NT2/D1 (cell line): ENCODE data around the gene TJP1.
"Not testable (repeated sequence)": the region's sequence is repeated elsewhere in the genome, so short reads cannot be mapped to it uniquely, and the experiment has no call there.

ENCODE experiments used
- DNase-seq: peaks from one replicate; pipeline ENCODE4 v3.0.0-alpha.2; 2011; ENCODE audit warnings: low read depth, low spot score
- H3K27me3 ChIP-seq: 2 replicates; pipeline ENCODE4 v1.6.0; 2011; ENCODE audit warnings: mild to moderate bottlenecking; ENCODE audit not compliant: insufficient read length, insufficient read depth
- H3K36me3 ChIP-seq: 2 replicates; pipeline ENCODE4 v1.6.1; 2011; ENCODE audit warnings: mild to moderate bottlenecking, low read length, mixed read lengths; ENCODE audit not compliant: insufficient read depth, insufficient read length
- H3K4me1 ChIP-seq: 2 replicates; pipeline ENCODE4 v1.5.1; 2011; ENCODE audit not compliant: insufficient read depth, insufficient read length
- H3K4me3 ChIP-seq: 2 replicates; pipeline ENCODE4 v1.5.1; 2011; ENCODE audit warnings: low read depth; ENCODE audit not compliant: insufficient read length
- H3K9ac ChIP-seq: 2 replicates; pipeline ENCODE4 v1.6.0; 2011; ENCODE audit warnings: low read depth; ENCODE audit not compliant: insufficient read length
- H3K9me3 ChIP-seq: 2 replicates; pipeline ENCODE4 v1.5.1; 2011; ENCODE audit warnings: mild to moderate bottlenecking, low read length; ENCODE audit not compliant: insufficient read depth
- SUZ12 ChIP-seq: IDR thresholded peaks from 2 replicates; pipeline ENCODE4 v1.6.1; 2011; ENCODE audit not compliant: insufficient read length, insufficient read depth; ENCODE audit errors: extremely low read depth
- YY1 ChIP-seq: IDR thresholded peaks from 2 replicates; pipeline ENCODE4 v1.6.1; 2011; ENCODE audit not compliant: insufficient read length, insufficient read depth
- ZNF274 ChIP-seq: IDR thresholded peaks from 2 replicates; pipeline ENCODE4 v1.6.1; 2011; ENCODE audit warnings: mild to moderate bottlenecking, low read depth, low read length

Gene TJP1

GRCh38 chr15:29698030-29698701 lies 124.1 kb downstream of the TJP1 start:
- no peaks in the 10 kb centered on the region for H3K4me1 ChIP-seq
- no peak for TF ChIP-seq ZNF274
- TF ChIP-seq SUZ12, result no peak
- TF ChIP-seq YY1, result no peak
- DNase-seq, result no peak
- H3K4me3 ChIP-seq, result no peak overlapping the region
- H3K9me3 ChIP-seq, result no peaks in the 10 kb centered on the region
- peaks cover 26% of the 10 kb centered on the region for H3K36me3 ChIP-seq
- no peaks in the 10 kb centered on the region for H3K27me3 ChIP-seq
- H3K9ac ChIP-seq, result no peak overlapping the region

GRCh38 chr15:29696950-29697738 lies 125.1 kb downstream of the TJP1 start:
- Histone ChIP-seq H3K27me3 (no peaks in the 10 kb centered on the region), H3K4me3 (no peak overlapping the region), H3K9me3 (no peaks in the 10 kb centered on the region), H3K36me3 (peaks cover 17% of the 10 kb centered on the region), H3K9ac (no peak overlapping the region), H3K4me1 (no peaks in the 10 kb centered on the region)
- DNase-seq, result no peak
- TF ChIP-seq ZNF274 (no peak), SUZ12 (no peak), YY1 (no peak)

GRCh38 chr15:29696506-29696905 lies 125.8 kb downstream of the TJP1 start:
- not testable (repeated sequence) for DNase-seq, H3K9ac ChIP-seq, H3K4me1 ChIP-seq, H3K9me3 ChIP-seq, H3K4me3 ChIP-seq, H3K27me3 ChIP-seq
- H3K36me3 ChIP-seq, result peaks cover 14% of the 10 kb centered on the region

- no peak for TF ChIP-seq YY1
- no peak for TF ChIP-seq SUZ12
- no peak for TF ChIP-seq ZNF274
Observed at GRCh38 chr15:29695489-29696167, 126.6 kb downstream of the TJP1 start.

GRCh38 chr15:29693225-29693624 lies 129.0 kb downstream of the TJP1 start:
- DNase-seq, result no peak
- Histone ChIP-seq H3K4me1 (no peaks in the 10 kb centered on the region), H3K36me3 (no peaks in the 10 kb centered on the region), H3K9me3 (no peaks in the 10 kb centered on the region), H3K9ac (no peak overlapping the region), H3K4me3 (no peak overlapping the region), H3K27me3 (no peaks in the 10 kb centered on the region)
- TF ChIP-seq SUZ12, result no peak
- TF ChIP-seq ZNF274, result no peak
- no peak for TF ChIP-seq YY1

More at GRCh38 chr15:29695489-29696167, 126.6 kb downstream of the TJP1 start:
- Histone ChIP-seq H3K9ac (no peak overlapping the region), H3K27me3 (no peaks in the 10 kb centered on the region), H3K36me3 (peaks cover 8% of the 10 kb centered on the region), H3K4me3 (no peak overlapping the region), H3K9me3 (no peaks in the 10 kb centered on the region), H3K4me1 (no peaks in the 10 kb centered on the region)
- no peak for DNase-seq

GRCh38 chr15:29692527-29692926 lies 129.7 kb downstream of the TJP1 start:
- no peak for TF ChIP-seq YY1
- no peak for TF ChIP-seq ZNF274
- TF ChIP-seq SUZ12, result no peak
- H3K36me3 ChIP-seq, result no peaks in the 10 kb centered on the region
- no peak for DNase-seq
- no peaks in the 10 kb centered on the region for H3K9me3 ChIP-seq
- H3K4me3 ChIP-seq, result no peak overlapping the region
- no peaks in the 10 kb centered on the region for H3K4me1 ChIP-seq
- H3K9ac ChIP-seq, result no peak overlapping the region
- H3K27me3 ChIP-seq, result no peaks in the 10 kb centered on the region

GRCh38 chr15:29690765-29691475 lies 131.3 kb downstream of the TJP1 start:
- no peak for DNase-seq
- TF ChIP-seq SUZ12, result no peak
- TF ChIP-seq ZNF274, result no peak
- no peak for TF ChIP-seq YY1
- no peaks in the 10 kb centered on the region for H3K9me3 ChIP-seq
- H3K4me1 ChIP-seq, result no peaks in the 10 kb centered on the region
- H3K36me3 ChIP-seq, result no peaks in the 10 kb centered on the region
- no peaks in the 10 kb centered on the region for H3K27me3 ChIP-seq
- no peak overlapping the region for H3K4me3 ChIP-seq
- no peak overlapping the region for H3K9ac ChIP-seq
